ENCODE data around the gene TMEM175. TPM values are rescaled to one million over a fixed set of nuclear protein-coding genes. Genes with fewer than 3 reads are reported as not detected.

TMEM175 gene
- total RNA-seq, 1 experiment from 2014 or later = 22.3 TPM

GRCh38 chr4:1000686-1001260 is 68.5 kb downstream of the TMEM175 start:
- no peaks in the 10 kb centered on the region for H3K4me1 Mint-ChIP-seq (ENCODE audit: low read depth, unreplicated experiment)

DNA sequence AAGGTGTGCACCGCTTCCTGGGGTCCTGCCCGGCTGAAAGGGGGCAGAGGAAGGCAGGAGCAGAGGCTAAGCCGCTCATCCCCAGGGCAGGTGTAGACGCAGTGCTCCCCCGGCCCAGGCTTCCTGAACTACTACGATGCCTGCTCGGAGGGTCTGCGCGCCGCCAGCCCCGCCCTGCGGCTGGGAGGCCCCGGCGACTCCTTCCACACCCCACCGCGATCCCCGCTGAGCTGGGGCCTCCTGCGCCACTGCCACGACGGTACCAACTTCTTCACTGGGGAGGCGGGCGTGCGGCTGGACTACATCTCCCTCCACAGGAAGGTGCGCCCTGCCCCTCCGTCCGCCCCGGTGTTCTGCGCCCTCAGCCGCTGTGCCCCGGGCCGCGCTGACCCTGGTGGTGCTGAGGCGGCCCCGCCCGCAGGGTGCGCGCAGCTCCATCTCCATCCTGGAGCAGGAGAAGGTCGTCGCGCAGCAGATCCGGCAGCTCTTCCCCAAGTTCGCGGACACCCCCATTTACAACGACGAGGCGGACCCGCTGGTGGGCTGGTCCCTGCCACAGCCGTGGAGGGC is 69.4 kb downstream of the TMEM175 start:
- CTCF ChIA-PET = no interaction called here

More at GRCh38 chr4:1000686-1001260, 68.5 kb downstream of the TMEM175 start:
- DNase-seq = no peak
- no TSS peak for BruUV-seq (replicated peaks)
- Histone ChIP-seq H3K36me3 (ENCODE audit: control insufficient read depth, insufficient read depth, low read length) (no peaks in the 10 kb centered on the region), H3K4me3 (ENCODE audit: low read depth, low read length) (no peak overlapping the region), H3K4me1 (peaks cover 20% of the 10 kb centered on the region), H3K9me3 (no peaks in the 10 kb centered on the region), H3K27me3 (replicated peaks; ENCODE audit: control insufficient read depth, insufficient read depth, low read length) (no peaks in the 10 kb centered on the region)
- intact Hi-C loops (cut with micrococcal nuclease; ENCODE audit: unreplicated experiment) = no loop called here
- ChIA-PET CTCF (no interaction called here), POLR2A (no interaction called here)
- Mint-ChIP-seq H3K27me3 (ENCODE audit: insufficient read depth, unreplicated experiment) (peaks cover 6% of the 10 kb centered on the region), H3K4me3 (ENCODE audit: unreplicated experiment) (no peak overlapping the region), H3K36me3 (ENCODE audit: insufficient read depth, unreplicated experiment) (peaks cover 21% of the 10 kb centered on the region), H3K27ac (ENCODE audit: unreplicated experiment) (no peak overlapping the region), H3K9me3 (ENCODE audit: unreplicated experiment) (no peaks in the 10 kb centered on the region)
- TF ChIP-seq CTCF (IDR thresholded peaks at IDR 0.05; ENCODE audit: insufficient read depth in 1 of 2, low read depth in 1 of 2, low read length in 1 of 2, severe bottlenecking in 1 of 2, unreplicated experiment in 1 of 2) = no peak

DNA sequence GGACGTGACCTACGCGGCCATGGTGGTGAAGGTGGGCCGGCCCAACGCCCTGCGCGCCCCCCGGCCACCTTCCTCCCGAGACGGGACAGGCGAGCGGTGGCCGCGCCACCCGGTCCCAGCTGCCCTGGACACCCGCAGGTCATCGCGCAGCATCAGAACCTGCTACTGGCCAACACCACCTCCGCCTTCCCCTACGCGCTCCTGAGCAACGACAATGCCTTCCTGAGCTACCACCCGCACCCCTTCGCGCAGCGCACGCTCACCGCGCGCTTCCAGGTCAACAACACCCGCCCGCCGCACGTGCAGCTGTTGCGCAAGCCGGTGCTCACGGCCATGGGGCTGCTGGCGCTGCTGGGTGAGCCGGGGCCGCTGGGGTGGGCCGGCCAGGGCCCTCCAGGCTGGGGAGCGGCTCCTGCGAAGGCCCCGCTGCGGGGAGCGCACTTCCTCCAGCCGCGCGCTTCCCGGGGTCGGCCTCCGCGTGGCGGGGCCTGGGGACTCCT is 69.9 kb downstream of the TMEM175 start:
- Mint-ChIP-seq H3K9me3 (ENCODE audit: unreplicated experiment) (peaks cover 8% of the 10 kb centered on the region), H3K36me3 (ENCODE audit: insufficient read depth, unreplicated experiment) (peaks cover 22% of the 10 kb centered on the region), H3K4me1 (ENCODE audit: low read depth, unreplicated experiment) (no peaks in the 10 kb centered on the region), H3K27me3 (ENCODE audit: insufficient read depth, unreplicated experiment) (peaks cover 6% of the 10 kb centered on the region), H3K4me3 (ENCODE audit: unreplicated experiment) (no peak overlapping the region), H3K27ac (ENCODE audit: unreplicated experiment) (no peak overlapping the region)
- BruUV-seq (replicated peaks) = no TSS peak
- DNase-seq = peak in 1 of 2 experiments; percentile 49
- Histone ChIP-seq H3K4me1 (peaks cover 8% of the 10 kb centered on the region), H3K36me3 (ENCODE audit: control insufficient read depth, insufficient read depth, low read length) (no peaks in the 10 kb centered on the region), H3K4me3 (ENCODE audit: low read depth, low read length) (peak overlapping the region; percentile 4; the same call in 1 of the 2 replicates), H3K27me3 (replicated peaks; ENCODE audit: control insufficient read depth, insufficient read depth, low read length) (no peaks in the 10 kb centered on the region), H3K9me3 (peaks cover 7% of the 10 kb centered on the region; the same call in 1 of the 2 replicates)
- TF ChIP-seq CTCF (IDR thresholded peaks at IDR 0.05; ENCODE audit: insufficient read depth in 1 of 2, low read depth in 1 of 2, low read length in 1 of 2, severe bottlenecking in 1 of 2, unreplicated experiment in 1 of 2) = no peak
- intact Hi-C loops (cut with micrococcal nuclease; ENCODE audit: unreplicated experiment) = no loop called here
- POLR2A ChIA-PET = no interaction called here
- CTCF ChIA-PET = no interaction called here

More for the DNA sequence above, 69.4 kb downstream of the TMEM175 start:
- Histone ChIP-seq H3K4me3 (ENCODE audit: low read depth, low read length) (no peak overlapping the region), H3K4me1 (peaks cover 11% of the 10 kb centered on the region), H3K27me3 (replicated peaks; ENCODE audit: control insufficient read depth, insufficient read depth, low read length) (no peaks in the 10 kb centered on the region), H3K36me3 (ENCODE audit: control insufficient read depth, insufficient read depth, low read length) (no peaks in the 10 kb centered on the region), H3K9me3 (0 out of 2 replicates have a peak, but pooled peaks cover 2% of the 10 kb centered on the region)
- H3K36me3 Mint-ChIP-seq (ENCODE audit: insufficient read depth, unreplicated experiment) = peaks cover 22% of the 10 kb centered on the region
- H3K27ac Mint-ChIP-seq (ENCODE audit: unreplicated experiment) = no peak overlapping the region
- no TSS peak for BruUV-seq (replicated peaks)
- intact Hi-C loops (cut with micrococcal nuclease; ENCODE audit: unreplicated experiment) = no loop called here
- POLR2A ChIA-PET = no interaction called here
- no peaks in the 10 kb centered on the region for H3K4me1 Mint-ChIP-seq (ENCODE audit: low read depth, unreplicated experiment)
- TF ChIP-seq CTCF (IDR thresholded peaks at IDR 0.05; ENCODE audit: insufficient read depth in 1 of 2, low read depth in 1 of 2, low read length in 1 of 2, severe bottlenecking in 1 of 2, unreplicated experiment in 1 of 2) = no peak
- peaks cover 6% of the 10 kb centered on the region for H3K27me3 Mint-ChIP-seq (ENCODE audit: insufficient read depth, unreplicated experiment)
- H3K9me3 Mint-ChIP-seq (ENCODE audit: unreplicated experiment) = peaks cover 2% of the 10 kb centered on the region
- DNase-seq = no peak
- H3K4me3 Mint-ChIP-seq (ENCODE audit: unreplicated experiment) = no peak overlapping the region
